Activated naive CD8-positive, alpha-beta T cell treated with anti-CD3 and anti-CD28 coated beads, Interleukin-2, amount 10 ng/mL, durations not matched to agents 7 days and 5 days (primary cell): ENCODE measurements around the gene GFRA1. TPM values are rescaled to one million over a fixed set of nuclear protein-coding genes. Genes with fewer than 3 reads are reported as not detected.

ENCODE experiments used
- ATAC-seq: fragments of 150-1000 bp; cut with Tn5 transposase; one replicate; pipeline ENCODE4 v1.10.0; 2021; ENCODE audit warnings: low read depth, moderate library complexity
- POLR2A ChIA-PET: fragments of 350-600 bp; sonication (Branson Sonifier 250); formaldehyde crosslinking; loops from one replicate; lab custom pipeline; 2021; ENCODE audit warnings: antibody characterized with exemption; lab: Charles Lee
- DNase-seq: peaks from one replicate; pipeline ENCODE4 v3.0.0; 2021
- H3K27ac Mint-ChIP-seq: one replicate; pipeline ENCODE4 v1.8.0; 2022; ENCODE audit warnings: mild to moderate bottlenecking, mixed read lengths
- H3K27me3 Mint-ChIP-seq: one replicate; pipeline ENCODE4 v1.8.0; 2022; ENCODE audit warnings: mild to moderate bottlenecking, moderate library complexity, mixed read lengths
- H3K36me3 Mint-ChIP-seq: one replicate; pipeline ENCODE4 v1.8.0; 2021; ENCODE audit warnings: mild to moderate bottlenecking, mixed read lengths
- H3K4me1 Mint-ChIP-seq: one replicate; pipeline ENCODE4 v1.8.0; 2021; ENCODE audit warnings: mixed read lengths
- H3K4me3 Mint-ChIP-seq: one replicate; pipeline ENCODE4 v1.8.0; 2022; ENCODE audit warnings: mild to moderate bottlenecking, moderate library complexity, mixed read lengths
- H3K9me3 Mint-ChIP-seq: one replicate; pipeline ENCODE4 v1.8.0; 2021; ENCODE audit warnings: mixed read lengths
- total RNA-seq, 2 experiments: library from RNA; stranded (reverse); gene quantifications; one replicate each; pipeline ENCODE4 v1.2.3, GENCODE V29; 2021

Gene GFRA1
- total RNA-seq, 2 experiments from 2014 or later = not detected

GRCh38 chr10:116241642-116242410 lies 31.2 kb downstream of the GFRA1 start:
- POLR2A ChIA-PET = no interaction called here

GRCh38 chr10:116241085-116241484 lies 31.9 kb downstream of the GFRA1 start:
- no peaks in the 10 kb centered on the region for H3K27me3 Mint-ChIP-seq
- no peak overlapping the region for H3K27ac Mint-ChIP-seq
- no peak for DNase-seq
- POLR2A ChIA-PET = no interaction called here
- H3K36me3 Mint-ChIP-seq = no peaks in the 10 kb centered on the region
- H3K9me3 Mint-ChIP-seq = no peaks in the 10 kb centered on the region
- no peak for ATAC-seq
- H3K4me3 Mint-ChIP-seq = no peak overlapping the region
- H3K4me1 Mint-ChIP-seq = no peaks in the 10 kb centered on the region

More at GRCh38 chr10:116241642-116242410, 31.2 kb downstream of the GFRA1 start:
- DNase-seq (no peak), ATAC-seq (no peak)
- no peak overlapping the region for H3K4me3 Mint-ChIP-seq
- no peak overlapping the region for H3K27ac Mint-ChIP-seq
- no peaks in the 10 kb centered on the region for H3K9me3 Mint-ChIP-seq
- H3K4me1 Mint-ChIP-seq = no peaks in the 10 kb centered on the region
- H3K36me3 Mint-ChIP-seq = no peaks in the 10 kb centered on the region
- H3K27me3 Mint-ChIP-seq = no peaks in the 10 kb centered on the region

- POLR2A ChIA-PET = no interaction called here
- no peaks in the 10 kb centered on the region for H3K4me1 Mint-ChIP-seq
- DNase-seq (no peak), ATAC-seq (no peak)
- no peak overlapping the region for H3K27ac Mint-ChIP-seq
- no peak overlapping the region for H3K4me3 Mint-ChIP-seq
- H3K27me3 Mint-ChIP-seq = no peaks in the 10 kb centered on the region
- H3K9me3 Mint-ChIP-seq = no peaks in the 10 kb centered on the region
- H3K36me3 Mint-ChIP-seq = no peaks in the 10 kb centered on the region
Observed at GRCh38 chr10:116240157-116240950, 32.7 kb downstream of the GFRA1 start.

- ATAC-seq (no peak), DNase-seq (no peak)
- Mint-ChIP-seq H3K27ac (no peak overlapping the region), H3K36me3 (no peaks in the 10 kb centered on the region), H3K4me3 (no peak overlapping the region), H3K4me1 (no peaks in the 10 kb centered on the region), H3K27me3 (no peaks in the 10 kb centered on the region), H3K9me3 (no peaks in the 10 kb centered on the region)
- POLR2A ChIA-PET = no interaction called here
Observed at GRCh38 chr10:116239229-116239628, 33.8 kb downstream of the GFRA1 start.

GRCh38 chr10:116237970-116238369 lies 35.0 kb downstream of the GFRA1 start:
- no peaks in the 10 kb centered on the region for H3K27me3 Mint-ChIP-seq
- H3K4me1 Mint-ChIP-seq = no peaks in the 10 kb centered on the region
- no peak for ATAC-seq
- H3K4me3 Mint-ChIP-seq = no peak overlapping the region
- POLR2A ChIA-PET = no interaction called here
- H3K9me3 Mint-ChIP-seq = no peaks in the 10 kb centered on the region
- no peak for DNase-seq
- no peak overlapping the region for H3K27ac Mint-ChIP-seq
- H3K36me3 Mint-ChIP-seq = no peaks in the 10 kb centered on the region

GRCh38 chr10:116237260-116237659 lies 35.7 kb downstream of the GFRA1 start:
- no peaks in the 10 kb centered on the region for H3K36me3 Mint-ChIP-seq
- POLR2A ChIA-PET = no interaction called here
- no peak overlapping the region for H3K27ac Mint-ChIP-seq
- ATAC-seq (no peak), DNase-seq (no peak)
- no peaks in the 10 kb centered on the region for H3K4me1 Mint-ChIP-seq
- no peak overlapping the region for H3K4me3 Mint-ChIP-seq
- no peaks in the 10 kb centered on the region for H3K27me3 Mint-ChIP-seq
- no peaks in the 10 kb centered on the region for H3K9me3 Mint-ChIP-seq

GRCh38 chr10:116233230-116233629 lies 39.8 kb downstream of the GFRA1 start:
- Mint-ChIP-seq H3K4me1 (no peaks in the 10 kb centered on the region), H3K27me3 (peaks cover 1% of the 10 kb centered on the region), H3K36me3 (no peaks in the 10 kb centered on the region), H3K4me3 (no peak overlapping the region), H3K27ac (no peak overlapping the region), H3K9me3 (no peaks in the 10 kb centered on the region)
- ATAC-seq = no peak
- DNase-seq = no peak
- POLR2A ChIA-PET = no interaction called here

GRCh38 chr10:116232613-116233012 lies 40.4 kb downstream of the GFRA1 start:
- no peak for DNase-seq
- no peaks in the 10 kb centered on the region for H3K36me3 Mint-ChIP-seq
- no peaks in the 10 kb centered on the region for H3K9me3 Mint-ChIP-seq
- POLR2A ChIA-PET = no interaction called here
- peaks cover 1% of the 10 kb centered on the region for H3K27me3 Mint-ChIP-seq
- no peaks in the 10 kb centered on the region for H3K4me1 Mint-ChIP-seq
- no peak overlapping the region for H3K4me3 Mint-ChIP-seq
- no peak overlapping the region for H3K27ac Mint-ChIP-seq
- ATAC-seq = no peak

GRCh38 chr10:116226766-116227165 lies 46.2 kb downstream of the GFRA1 start:
- H3K9me3 Mint-ChIP-seq = no peaks in the 10 kb centered on the region
- no peak for DNase-seq
- no peak for ATAC-seq
- POLR2A ChIA-PET = no interaction called here
- H3K4me3 Mint-ChIP-seq = no peak overlapping the region
- H3K36me3 Mint-ChIP-seq = no peaks in the 10 kb centered on the region
- peaks cover 1% of the 10 kb centered on the region for H3K27me3 Mint-ChIP-seq
- H3K4me1 Mint-ChIP-seq = no peaks in the 10 kb centered on the region
- H3K27ac Mint-ChIP-seq = no peak overlapping the region

GRCh38 chr10:116226053-116226452 lies 47.0 kb downstream of the GFRA1 start:
- POLR2A ChIA-PET = interaction anchor here (0.7 kb wide), 1 partner anchor 1707 kb away, joined by 4 read pairs; no protein-coding TSS in a partner anchor
- Mint-ChIP-seq H3K9me3 (no peaks in the 10 kb centered on the region), H3K27ac (no peak overlapping the region), H3K27me3 (peaks cover 1% of the 10 kb centered on the region), H3K4me1 (no peaks in the 10 kb centered on the region), H3K36me3 (no peaks in the 10 kb centered on the region), H3K4me3 (no peak overlapping the region)
- DNase-seq (no peak), ATAC-seq (no peak)

- DNase-seq = no peak
- Mint-ChIP-seq H3K4me1 (no peaks in the 10 kb centered on the region), H3K27me3 (no peaks in the 10 kb centered on the region), H3K36me3 (no peaks in the 10 kb centered on the region), H3K27ac (no peak overlapping the region), H3K9me3 (no peaks in the 10 kb centered on the region), H3K4me3 (no peak overlapping the region)
- ATAC-seq = no peak
- POLR2A ChIA-PET = no interaction called here
Observed at GRCh38 chr10:116223289-116223688, 49.7 kb downstream of the GFRA1 start.

- DNase-seq (no peak), ATAC-seq (no peak)
- POLR2A ChIA-PET = no interaction called here
- Mint-ChIP-seq H3K4me1 (no peaks in the 10 kb centered on the region), H3K27ac (no peak overlapping the region), H3K27me3 (no peaks in the 10 kb centered on the region), H3K9me3 (no peaks in the 10 kb centered on the region), H3K36me3 (no peaks in the 10 kb centered on the region), H3K4me3 (no peak overlapping the region)
Observed at GRCh38 chr10:116221053-116221452, 52.0 kb downstream of the GFRA1 start.

GRCh38 chr10:116216676-116217075 lies 56.3 kb downstream of the GFRA1 start:
- H3K4me1 Mint-ChIP-seq = no peaks in the 10 kb centered on the region
- no peak overlapping the region for H3K27ac Mint-ChIP-seq
- DNase-seq = no peak
- no peaks in the 10 kb centered on the region for H3K36me3 Mint-ChIP-seq
- POLR2A ChIA-PET = no interaction called here
- H3K4me3 Mint-ChIP-seq = no peak overlapping the region
- no peaks in the 10 kb centered on the region for H3K9me3 Mint-ChIP-seq
- ATAC-seq = no peak
- no peaks in the 10 kb centered on the region for H3K27me3 Mint-ChIP-seq

GRCh38 chr10:116215651-116216050 lies 57.4 kb downstream of the GFRA1 start:
- POLR2A ChIA-PET = no interaction called here
- Mint-ChIP-seq H3K9me3 (no peaks in the 10 kb centered on the region), H3K36me3 (no peaks in the 10 kb centered on the region), H3K4me1 (no peaks in the 10 kb centered on the region), H3K4me3 (no peak overlapping the region), H3K27me3 (no peaks in the 10 kb centered on the region), H3K27ac (no peak overlapping the region)
- ATAC-seq (no peak), DNase-seq (no peak)
